GM18873 (cell line): ENCODE data around the gene TENM3.

Experiments used
- ATAC-seq: cut with Tn5 transposase; IDR thresholded peaks from one replicate; pipeline ENCODE4 v1.9.1; 2021; ENCODE audit warnings: mild to moderate bottlenecking, moderate library complexity, moderate number of reproducible peaks; ENCODE audit not compliant: unreplicated experiment, low FRiP score

The TENM3 gene

DNA sequence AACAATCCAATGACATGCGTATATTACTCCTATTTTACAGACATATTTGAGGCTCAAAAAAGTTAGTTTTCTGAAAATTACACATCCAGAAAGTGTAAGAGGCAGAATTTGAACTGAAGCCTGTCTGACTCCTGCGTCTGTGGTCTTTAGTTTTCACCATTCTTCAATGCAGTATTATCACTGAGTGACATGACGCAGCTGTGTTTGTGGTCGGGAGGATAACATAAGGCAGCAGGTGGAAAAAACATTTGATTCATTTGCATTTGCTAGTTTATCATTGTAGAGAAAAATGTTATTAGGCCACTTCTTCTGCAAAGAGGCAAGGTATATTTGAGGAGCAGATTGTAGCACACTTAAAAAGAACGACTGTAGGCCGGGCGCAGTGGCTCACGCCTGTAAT, 186.7 kb downstream of the TENM3 start:
- ATAC-seq, result no peak

DNA sequence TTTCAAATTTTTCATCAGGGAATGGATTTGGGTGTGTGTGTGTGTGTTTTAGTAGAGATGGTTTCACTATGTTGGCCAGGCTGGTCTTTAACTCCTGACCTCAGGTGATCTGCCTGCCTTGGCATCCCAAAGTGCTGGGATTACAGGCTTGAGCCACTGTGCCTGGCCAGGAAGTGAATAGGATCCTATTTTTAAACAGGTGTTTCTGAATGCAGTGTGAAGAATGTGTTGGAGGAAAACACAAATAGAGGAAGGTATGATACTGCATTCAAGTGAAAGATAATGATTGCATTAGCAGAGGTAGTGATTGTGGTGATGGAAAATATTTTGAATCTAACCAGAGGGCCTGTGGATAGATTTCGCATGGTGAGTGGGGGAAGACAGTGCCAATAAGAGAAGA, 189.6 kb downstream of the TENM3 start:
- ATAC-seq, result no peak

DNA sequence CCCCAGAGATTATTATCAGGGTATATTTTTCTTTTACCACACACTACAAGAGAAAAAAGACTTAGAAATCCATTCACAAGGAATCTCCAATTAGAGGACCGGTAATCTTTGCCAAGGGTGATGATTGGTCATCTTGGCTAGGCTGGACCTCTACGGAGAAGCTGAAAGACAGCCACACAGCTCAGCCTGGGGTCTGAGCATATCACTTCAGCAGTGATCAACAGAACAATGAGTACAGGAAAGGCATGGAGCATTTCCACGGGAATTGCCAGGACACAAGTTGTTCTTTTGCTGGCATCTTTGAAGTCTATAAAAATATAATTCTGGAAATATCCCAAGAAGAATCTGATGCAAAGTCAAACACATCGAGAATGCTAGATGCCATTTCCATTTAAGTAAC, 191.5 kb downstream of the TENM3 start:
- no peak for ATAC-seq

DNA sequence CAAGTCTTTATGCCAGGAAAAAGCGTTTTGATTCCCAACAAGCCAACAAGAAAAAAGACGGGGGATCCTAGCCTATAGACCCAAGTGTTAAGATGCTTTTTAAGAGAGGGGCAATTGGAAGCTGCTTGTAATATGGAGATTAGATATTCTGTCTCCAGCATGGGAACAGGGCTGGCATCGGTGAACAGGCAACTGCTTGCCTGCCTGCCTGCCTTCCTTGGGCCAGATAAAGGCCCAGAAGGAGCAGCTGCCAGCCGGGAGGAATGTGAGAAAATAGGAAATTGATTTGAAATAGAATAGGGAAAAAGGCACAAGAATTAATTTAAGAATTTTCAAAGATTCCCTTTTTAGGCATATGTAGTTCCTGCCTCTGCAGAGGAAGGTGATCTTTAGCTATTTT, 192.2 kb downstream of the TENM3 start:
- no peak for ATAC-seq

DNA sequence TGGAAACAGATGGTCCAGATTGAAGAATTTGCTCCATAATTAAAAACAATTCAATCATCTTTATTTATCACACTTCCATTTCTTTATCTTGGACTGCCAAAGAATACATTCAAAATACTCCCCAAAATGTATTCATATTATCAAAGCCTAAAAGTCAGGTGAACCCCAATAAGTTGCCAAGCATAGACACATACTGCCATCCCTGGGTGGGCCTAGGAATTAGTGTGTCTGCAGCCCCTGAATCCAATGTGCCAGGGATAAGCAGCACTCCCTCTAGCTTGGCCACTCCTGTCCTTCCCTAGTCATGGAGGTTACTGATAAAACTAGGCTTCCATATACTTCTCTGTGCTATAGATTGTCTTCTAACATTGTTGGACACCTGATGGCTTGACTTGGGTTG, 199.9 kb downstream of the TENM3 start:
- no peak for ATAC-seq

DNA sequence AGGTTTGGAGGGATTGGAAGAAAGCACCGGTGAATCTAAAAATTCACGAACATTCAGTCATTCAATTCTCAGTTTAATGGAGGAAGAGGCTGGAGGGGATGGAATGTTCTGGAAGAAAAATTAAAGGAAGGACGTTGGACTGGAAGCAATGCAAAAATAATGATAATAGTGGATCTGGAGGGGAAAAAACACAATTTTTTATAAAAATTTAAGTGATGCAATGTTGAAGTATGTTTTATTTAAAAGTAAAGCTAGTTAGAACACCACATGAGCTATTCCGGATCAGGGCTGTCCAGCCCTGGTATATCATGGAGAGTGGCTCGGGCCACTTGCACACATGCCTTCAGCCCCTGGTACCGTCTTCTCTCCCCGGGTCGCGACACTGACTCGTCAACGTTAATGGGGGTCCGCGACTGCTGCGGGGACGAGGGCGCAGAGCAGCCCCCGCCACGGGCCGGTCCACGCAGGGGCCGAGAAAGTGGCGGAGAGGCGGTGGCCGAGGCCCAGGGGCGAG, 204.6 kb downstream of the TENM3 start:
- no peak for ATAC-seq

DNA sequence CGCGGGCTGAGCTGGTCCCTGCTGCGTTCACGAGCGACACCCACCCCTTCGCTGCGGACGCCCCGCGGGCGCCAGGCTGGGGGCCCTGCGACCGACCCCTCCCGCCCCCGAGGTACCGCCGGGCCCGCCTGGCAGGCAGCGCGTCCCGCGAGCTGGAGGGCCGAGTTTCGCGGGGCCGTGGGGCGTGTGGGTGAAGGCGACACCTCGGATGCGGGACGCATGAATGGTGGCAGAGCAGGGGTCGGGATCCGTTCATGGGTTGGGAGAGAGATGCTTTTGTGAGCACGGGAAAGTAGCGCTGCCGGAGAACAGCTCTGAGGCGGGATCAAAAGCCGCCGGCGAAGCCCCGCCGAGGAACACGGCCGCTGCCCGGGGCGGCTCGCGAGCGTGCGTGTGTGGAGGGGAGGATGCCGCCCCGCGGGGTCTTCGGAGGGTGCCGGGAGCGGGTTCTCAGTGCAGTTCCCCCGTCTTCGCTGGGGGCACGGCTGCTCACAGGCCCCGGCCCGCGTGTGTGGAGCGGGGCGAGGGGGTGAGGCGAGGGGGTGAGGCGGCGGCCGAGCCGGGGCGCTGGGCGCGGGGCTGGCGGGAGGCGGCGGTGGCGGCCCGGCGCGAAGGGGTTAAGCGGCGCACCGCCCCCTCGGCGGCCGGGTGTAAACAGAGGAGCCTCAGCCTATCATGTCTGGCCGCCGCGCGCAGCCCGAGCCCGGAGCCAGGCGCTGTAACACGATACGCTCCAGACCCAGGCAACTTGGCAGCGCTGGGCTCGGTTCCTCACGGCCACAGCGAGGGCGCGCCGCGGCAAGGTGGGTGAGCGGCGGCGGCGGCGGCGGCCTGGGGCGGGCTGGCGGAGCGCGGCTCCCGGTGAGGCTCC, 205.3 kb downstream of the TENM3 start:
- ATAC-seq, result no peak

DNA sequence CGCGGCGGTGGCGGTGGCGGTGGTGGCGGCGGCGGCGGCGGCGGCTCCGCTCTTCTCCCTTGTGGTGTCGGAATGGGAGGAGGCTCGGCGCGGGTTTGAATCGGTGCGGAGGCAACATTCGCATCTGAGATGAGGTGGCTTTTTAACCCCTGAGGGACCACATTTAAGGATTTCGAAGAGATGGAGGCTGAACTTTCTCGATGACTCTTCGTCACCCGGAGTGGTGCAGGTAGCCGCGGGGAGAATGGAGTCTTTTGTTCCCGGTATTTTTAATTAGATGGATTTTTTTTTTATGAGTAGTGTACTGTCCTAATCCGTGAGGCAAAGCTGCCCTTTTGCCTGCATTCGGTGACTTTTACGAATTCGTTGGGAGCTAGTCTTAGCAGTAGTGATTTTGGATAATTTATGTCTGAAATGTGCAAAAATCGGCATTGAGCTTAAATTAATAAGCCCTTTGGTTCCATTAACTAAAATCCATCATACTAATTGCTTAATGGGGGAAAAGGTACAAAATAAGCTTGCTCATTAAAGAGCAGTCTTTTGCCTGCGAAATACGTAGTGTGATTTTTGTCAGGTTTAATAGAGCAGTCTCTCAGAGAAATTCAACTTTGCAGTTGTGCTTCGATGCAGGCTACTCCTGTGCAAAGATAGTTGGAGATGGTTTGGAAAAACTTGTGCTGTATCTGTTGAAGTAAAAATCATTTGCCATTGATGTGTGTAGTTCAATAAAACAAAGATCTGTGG, 206.2 kb downstream of the TENM3 start:
- no peak for ATAC-seq

DNA sequence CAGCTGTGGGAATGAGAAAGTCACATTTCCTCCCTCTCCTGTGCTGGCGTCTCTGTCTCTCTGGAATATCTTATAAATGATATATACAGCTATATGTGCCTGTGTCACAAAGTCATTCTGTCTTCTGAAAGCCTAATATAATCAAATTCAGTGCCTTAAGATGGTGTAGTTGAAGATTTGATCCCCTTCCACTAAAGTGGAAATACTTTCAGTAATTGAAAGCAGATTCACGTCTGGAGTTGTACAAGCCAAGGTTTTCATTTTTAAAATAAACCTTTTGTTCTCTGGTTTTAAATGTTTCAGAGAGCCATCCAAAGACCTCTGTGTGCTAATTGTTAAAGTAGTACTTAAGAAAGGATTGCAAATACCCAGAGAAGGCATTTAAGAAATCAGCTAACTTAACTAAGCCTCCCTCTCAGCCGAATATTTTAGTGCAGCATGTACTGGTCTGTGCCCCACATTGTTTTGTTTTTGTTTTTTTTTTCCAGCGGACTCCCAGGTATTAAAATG, 206.8 kb downstream of the TENM3 start:
- ATAC-seq, result no peak

DNA sequence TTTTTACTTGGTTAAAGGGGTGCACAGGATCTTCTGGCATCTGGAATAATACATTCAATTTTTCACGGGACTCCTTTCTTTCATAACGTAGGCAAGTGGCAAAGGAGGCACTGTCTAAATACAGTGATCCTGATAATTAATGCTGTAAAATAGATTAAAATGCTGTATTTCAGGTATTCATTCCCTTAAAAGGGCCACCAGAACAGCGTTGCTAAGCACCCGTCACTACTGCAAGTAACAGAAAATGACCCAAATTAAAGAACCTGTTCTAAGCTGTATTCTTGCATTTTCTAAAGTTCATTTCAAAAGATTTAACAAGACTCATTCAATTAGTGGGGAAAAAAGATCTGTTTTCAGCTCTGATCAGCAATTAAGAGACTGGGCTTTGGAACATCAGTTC, 208.2 kb downstream of the TENM3 start:
- ATAC-seq, result no peak

DNA sequence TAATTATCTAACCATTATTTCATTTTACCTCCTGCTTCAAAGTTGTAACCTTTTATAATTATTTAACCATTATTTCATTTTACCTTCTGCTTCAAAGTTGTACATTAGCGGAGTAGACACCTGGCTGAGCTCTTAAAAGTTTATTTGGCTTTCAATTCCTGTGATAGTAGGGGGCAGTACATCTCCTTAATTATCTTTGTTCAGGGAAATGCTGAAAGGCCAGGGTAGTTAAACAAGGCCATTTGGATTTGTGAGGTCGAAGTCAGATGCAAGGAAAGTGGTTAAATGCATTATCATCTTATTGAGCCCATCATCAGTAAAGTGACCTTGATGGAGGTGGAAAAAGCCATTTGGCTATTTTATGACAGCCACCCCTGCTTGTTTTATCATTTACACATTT, 210.6 kb downstream of the TENM3 start:
- no peak for ATAC-seq

DNA sequence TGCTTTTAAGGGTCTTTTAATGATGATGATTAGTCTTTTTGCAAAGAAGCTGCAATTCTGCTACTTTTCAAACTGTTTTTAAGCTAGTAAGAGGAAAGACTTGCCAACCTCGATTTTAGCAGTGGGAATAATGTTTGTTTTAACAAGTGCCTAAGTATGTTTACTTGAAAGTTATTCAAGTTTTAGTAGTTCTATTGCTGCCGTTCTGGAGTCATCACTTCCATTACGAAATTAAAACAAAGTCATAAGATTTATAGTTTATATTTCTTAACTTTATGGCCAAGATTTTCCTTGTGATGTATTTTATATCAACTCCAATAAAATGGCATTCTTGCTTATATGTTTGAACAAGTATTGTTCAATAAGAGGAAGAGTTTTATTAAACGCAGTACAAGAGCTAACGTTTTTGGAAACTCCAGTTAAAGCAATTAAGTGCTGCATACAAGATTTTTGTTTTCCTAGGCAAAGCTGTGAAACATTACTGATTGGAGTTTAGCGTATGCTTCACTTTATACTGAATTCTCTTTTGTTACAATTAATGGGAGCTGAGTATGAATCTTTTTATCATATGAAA, 211.3 kb downstream of the TENM3 start:
- no peak for ATAC-seq

DNA sequence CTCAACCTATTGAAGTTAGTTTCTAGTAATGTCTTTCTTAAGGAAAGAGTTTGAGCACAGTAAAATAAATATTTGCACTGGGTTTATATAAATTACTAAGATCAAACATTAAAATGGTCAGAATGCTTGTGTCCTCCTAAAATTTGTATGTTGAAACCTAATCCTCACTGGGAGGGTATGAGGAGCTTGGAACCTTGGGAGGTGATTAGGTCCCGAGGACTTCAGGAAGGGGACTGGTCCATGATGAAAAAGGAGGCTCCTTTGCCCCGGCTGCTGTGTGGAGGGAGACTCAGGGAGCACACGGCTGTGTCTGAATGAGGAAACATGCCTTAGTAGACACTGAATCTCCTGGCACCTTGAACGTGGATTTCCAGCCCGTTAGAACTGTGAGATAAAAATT, 221.9 kb downstream of the TENM3 start:
- ATAC-seq, result no peak

DNA sequence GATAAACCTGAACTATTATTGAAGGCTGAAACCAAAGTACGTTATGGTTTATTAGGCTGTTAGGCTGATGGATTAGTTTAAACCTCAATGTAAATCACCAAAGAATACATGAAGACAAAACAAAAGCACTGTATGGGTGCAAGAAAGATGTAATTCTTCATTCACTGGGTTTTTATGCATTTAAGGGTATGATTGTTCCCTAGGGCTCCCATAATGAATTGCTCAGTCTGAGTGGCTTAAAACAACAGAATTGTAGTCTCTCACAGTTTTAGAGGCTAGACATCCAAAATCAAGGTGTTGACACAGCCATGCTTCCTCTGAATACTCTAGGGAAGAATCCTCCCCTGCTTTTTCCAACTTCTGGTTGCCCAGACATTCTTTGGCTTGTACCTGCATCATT, 222.8 kb downstream of the TENM3 start:
- ATAC-seq, result no peak

DNA sequence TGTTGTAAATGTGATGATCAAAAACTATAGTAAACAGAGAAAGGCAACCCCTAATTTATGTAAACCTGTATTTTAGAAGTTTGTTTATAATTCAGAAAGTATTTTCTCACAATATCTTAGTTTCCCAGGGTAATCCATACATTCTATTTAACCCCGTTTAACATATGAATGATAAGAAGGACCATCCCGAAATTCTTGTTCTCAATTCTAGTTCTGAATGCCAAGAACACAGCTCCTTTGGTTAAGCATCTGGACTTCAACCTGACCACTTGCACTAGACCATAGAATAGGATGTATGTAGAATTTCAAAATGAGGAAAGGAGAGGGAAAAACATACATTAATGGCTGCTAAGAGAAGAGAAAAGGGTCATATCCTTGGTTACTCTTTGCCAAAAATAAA, 227.0 kb downstream of the TENM3 start:
- ATAC-seq, result no peak

DNA sequence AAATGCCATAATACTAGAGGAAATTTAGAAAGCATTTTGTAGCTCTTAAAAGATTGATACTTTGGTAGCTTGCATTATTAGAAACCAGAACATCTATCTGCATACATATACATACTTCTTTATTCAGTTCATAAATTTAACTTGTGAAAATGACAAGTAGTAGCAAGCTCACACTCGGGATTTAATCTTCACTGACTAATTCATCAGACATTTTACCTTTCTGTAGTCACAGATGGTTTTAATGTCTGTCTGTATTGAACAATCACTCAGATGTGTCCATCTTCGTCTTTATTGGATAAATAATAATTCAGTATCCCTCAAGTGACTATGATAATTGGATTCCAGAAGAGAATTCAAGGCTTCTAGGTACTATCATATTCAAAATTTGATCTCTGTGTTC, 232.3 kb downstream of the TENM3 start:
- ATAC-seq, result no peak

DNA sequence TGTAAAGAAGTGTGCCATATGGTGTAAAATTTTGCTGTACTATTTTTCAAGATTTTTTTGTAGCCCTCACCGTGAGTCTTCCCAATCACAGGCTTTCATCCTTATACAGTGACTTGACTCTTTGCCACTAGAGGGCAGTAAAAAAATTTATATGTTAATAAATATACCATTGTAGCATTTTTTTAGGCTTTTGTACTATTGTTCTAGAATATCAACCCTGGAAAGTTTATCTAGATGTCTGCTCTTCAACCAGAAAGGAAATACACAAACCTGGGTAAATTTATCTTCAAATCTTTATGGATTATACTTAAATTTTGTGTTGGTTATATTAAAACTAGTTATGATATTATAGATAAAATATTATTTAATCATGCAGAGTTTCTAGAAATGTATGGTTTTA, 235.3 kb downstream of the TENM3 start:
- ATAC-seq, result no peak

DNA sequence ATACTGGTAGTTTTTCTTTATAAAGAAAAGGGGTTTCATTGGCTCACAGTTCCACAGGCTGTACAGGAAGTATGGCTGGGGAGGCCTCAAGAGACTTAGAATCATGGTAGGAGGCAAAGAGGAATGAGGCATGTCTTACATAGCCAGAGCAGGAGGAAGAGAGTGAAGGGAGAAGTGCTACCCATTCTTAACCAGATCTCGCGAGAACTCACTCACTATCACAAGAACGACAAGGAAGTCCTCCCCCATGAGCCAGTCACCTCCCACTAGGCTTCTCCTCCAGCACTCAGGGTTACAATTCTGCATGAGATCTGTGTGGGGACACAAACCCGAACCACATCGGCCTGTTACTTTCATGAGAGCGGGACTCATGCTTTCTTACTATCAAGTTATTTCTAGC, 240.5 kb downstream of the TENM3 start:
- no peak for ATAC-seq

DNA sequence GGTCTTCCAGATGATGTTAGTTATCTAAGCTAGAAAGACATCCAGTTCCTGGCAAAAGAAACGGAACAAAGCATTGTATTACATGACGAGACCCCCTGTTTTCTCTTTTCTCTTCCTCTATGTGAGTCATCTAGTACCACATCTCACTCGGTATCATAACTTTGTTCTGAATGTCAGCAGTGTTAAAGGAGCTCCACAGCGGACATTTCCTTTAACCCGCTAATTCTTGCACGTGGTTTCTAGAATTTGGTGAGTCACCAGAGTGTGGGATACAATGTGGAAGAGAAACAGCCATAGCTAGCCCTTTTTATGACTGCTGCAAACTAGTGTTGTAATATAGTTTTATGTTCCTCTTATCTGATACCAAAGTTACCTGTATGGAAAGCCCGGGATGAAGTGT, 243.7 kb downstream of the TENM3 start:
- no peak for ATAC-seq

DNA sequence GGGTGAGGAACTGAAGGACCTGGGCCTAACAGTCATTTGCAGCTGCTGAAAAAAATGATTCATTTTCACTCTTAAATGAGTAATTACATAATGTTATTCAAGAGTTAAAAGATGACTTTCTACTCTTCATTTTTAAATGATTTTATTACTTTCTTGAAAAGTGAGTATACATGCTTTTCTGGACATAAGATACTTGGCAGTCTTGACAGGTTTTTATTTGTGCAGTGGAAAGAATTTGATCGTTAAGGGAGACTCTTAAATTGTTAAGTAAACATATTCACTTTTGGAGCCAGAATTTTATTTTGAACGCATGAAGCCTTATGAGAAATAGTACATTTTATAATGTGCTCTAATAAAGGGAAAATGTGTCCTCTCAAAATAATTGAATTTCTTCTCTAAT, 245.7 kb downstream of the TENM3 start:
- no peak for ATAC-seq

DNA sequence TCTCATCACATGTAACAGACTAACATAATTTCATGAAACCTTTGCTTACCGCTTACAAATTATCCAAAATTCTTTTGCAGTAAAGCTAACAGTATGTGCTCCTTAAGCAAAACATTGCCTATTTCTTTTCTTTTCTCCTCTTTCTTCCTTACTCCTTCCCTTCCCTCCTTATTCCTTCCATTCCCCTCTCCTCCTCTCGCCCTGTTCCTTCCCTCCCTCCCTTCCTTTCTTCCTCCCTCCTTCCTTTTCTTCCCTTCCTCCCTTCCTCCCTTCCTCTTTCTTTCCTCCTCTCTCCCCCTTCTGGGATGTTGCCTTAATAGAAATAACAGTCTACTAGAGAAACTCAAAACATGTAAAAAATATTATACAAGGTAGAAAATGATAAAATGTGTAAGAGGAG, 246.4 kb downstream of the TENM3 start:
- ATAC-seq, result no peak
